HL-60/S4 treated with retinoic acid at 250 ng/mL for 4 days and 3 days (cell line): ENCODE data around the gene CRYBG1.
"Not testable (repeated sequence)": the region's sequence is repeated elsewhere in the genome, so short reads cannot be mapped to it uniquely, and the experiment has no call there.

Source experiments
- in situ Hi-C: fragments of 300-500 bp; cut with MboI; formaldehyde crosslinking; loops from 2 replicates; pipeline ENCODE4 v1.7.0; 2022; ENCODE audit warnings: low sequenced_read_pairs

Gene CRYBG1

GRCh38 chr6:106490030-106490429 is 129.5 kb downstream of the CRYBG1 start:
- in situ Hi-C loops, result no loop called here

- in situ Hi-C loops, result no loop called here
These were observed 129.9 kb downstream of the CRYBG1 start for GRCh38 chr6:106490436-106490835.

GRCh38 chr6:106490974-106491373 is 130.5 kb downstream of the CRYBG1 start:
- in situ Hi-C loops, result no loop called here

- in situ Hi-C loops, result no loop called here
These were observed 134.5 kb downstream of the CRYBG1 start for GRCh38 chr6:106495014-106495413.

GRCh38 chr6:106496823-106497222 is 136.3 kb downstream of the CRYBG1 start:
- in situ Hi-C loops, result no loop called here

- in situ Hi-C loops, result no loop called here
These were observed 141.4 kb downstream of the CRYBG1 start for GRCh38 chr6:106501960-106502371.

GRCh38 chr6:106502559-106502958 is 142.0 kb downstream of the CRYBG1 start:
- in situ Hi-C loops, result no loop called here

- in situ Hi-C loops, result no loop called here
These were observed 147.8 kb downstream of the CRYBG1 start for GRCh38 chr6:106508277-106508676.

- in situ Hi-C loops, result no loop called here
These were observed 148.3 kb downstream of the CRYBG1 start for GRCh38 chr6:106508834-106509233.

GRCh38 chr6:106509420-106510089 is 149.0 kb downstream of the CRYBG1 start:
- in situ Hi-C loops, result no loop called here

GRCh38 chr6:106510090-106510970 is 149.8 kb downstream of the CRYBG1 start:
- in situ Hi-C loops, result no loop called here

GRCh38 chr6:106511288-106512047 is 151.0 kb downstream of the CRYBG1 start:
- in situ Hi-C loops, result no loop called here

- in situ Hi-C loops, result no loop called here
These were observed 151.8 kb downstream of the CRYBG1 start for GRCh38 chr6:106512048-106512967.

GRCh38 chr6:106512968-106513574 is 152.6 kb downstream of the CRYBG1 start:
- in situ Hi-C loops, result no loop called here

GRCh38 chr6:106513808-106514582 is 153.5 kb downstream of the CRYBG1 start:
- in situ Hi-C loops, result no loop called here

- in situ Hi-C loops, result no loop called here
These were observed 154.0 kb downstream of the CRYBG1 start for GRCh38 chr6:106514583-106514885.

- in situ Hi-C loops, result not testable (repeated sequence)
These were observed 155.1 kb downstream of the CRYBG1 start for GRCh38 chr6:106515582-106515981.

- in situ Hi-C loops, result no loop called here
These were observed 156.1 kb downstream of the CRYBG1 start for GRCh38 chr6:106516616-106517015.

GRCh38 chr6:106517706-106518105 is 157.2 kb downstream of the CRYBG1 start:
- in situ Hi-C loops, result no loop called here
